K562 treated with DMSO at 1 percent for 12 hours (cell line): ENCODE data around the gene SLCO1C1. TPM values are rescaled to one million over a fixed set of nuclear protein-coding genes. Genes with fewer than 3 reads are reported as not detected.

Experiments used
- total RNA-seq: library from RNA; unstranded; fragments of 300-600 nt; gene quantifications from 2 replicates; pipeline ENCODE4 v1.2.3, GENCODE V29; 2022; ENCODE audit not compliant: insufficient read depth

SLCO1C1 gene, protein sequence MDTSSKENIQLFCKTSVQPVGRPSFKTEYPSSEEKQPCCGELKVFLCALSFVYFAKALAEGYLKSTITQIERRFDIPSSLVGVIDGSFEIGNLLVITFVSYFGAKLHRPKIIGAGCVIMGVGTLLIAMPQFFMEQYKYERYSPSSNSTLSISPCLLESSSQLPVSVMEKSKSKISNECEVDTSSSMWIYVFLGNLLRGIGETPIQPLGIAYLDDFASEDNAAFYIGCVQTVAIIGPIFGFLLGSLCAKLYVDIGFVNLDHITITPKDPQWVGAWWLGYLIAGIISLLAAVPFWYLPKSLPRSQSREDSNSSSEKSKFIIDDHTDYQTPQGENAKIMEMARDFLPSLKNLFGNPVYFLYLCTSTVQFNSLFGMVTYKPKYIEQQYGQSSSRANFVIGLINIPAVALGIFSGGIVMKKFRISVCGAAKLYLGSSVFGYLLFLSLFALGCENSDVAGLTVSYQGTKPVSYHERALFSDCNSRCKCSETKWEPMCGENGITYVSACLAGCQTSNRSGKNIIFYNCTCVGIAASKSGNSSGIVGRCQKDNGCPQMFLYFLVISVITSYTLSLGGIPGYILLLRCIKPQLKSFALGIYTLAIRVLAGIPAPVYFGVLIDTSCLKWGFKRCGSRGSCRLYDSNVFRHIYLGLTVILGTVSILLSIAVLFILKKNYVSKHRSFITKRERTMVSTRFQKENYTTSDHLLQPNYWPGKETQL
- total RNA-seq = not detected in 2 replicates

DNA sequence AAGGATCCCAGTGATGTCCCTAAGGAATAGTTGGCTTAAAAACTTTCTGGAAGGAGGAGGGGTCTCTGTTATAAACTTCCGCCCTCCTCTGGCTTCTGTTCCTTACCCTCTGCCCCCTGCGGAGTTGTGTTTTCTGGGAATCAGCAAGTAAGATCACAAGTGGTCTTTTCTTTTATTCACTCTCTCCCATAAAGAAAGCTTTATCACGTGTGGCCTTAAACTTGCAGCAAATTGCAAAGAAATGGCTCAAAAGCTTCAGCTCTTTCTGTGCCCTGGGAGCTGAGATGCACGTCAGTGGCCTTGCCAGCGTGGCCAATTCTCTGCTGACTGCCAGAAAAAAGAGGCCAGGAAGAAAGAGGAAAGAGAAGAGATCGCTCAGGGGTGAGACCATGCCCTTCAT, at the start of gene SLCO1C1:
Gene SLCO1C1, plus strand, starts transcription at position 101 of the 400 bp plus-strand sequence. CDS start 4,245 bp downstream, outside the sequence.

Other genes with a start within 250 kb of the SLCO1C1 start
- not detected in 2 replicates for gene SLCO1B3, start 115.4 kb downstream of the SLCO1C1 start, total RNA-seq